ENCODE results near the gene IP6K3.

- TF ChIP-seq CTCF (IDR thresholded peaks at IDR 0.05) = no peak
- TF ChIP-seq POLR2AphosphoS5 (IDR thresholded peaks at IDR 0.05) = no peak
- TF ChIP-seq POLR2A (IDR thresholded peaks at IDR 0.05) = no peak
- TF ChIP-seq EP300 (IDR thresholded peaks at IDR 0.05) = no peak
Observed at GRCh38 chr6:33675968-33676367, 70.7 kb downstream of the IP6K3 start.
